Adipocyte (in vitro differentiated cells): ENCODE measurements around the gene CDR2L.
A peak's percentile ranks its signal among the peaks of the same experiment; 100 is the strongest.

Experiments
- DNase-seq: peaks from one replicate; pipeline ENCODE4 v3.0.0-alpha.2; 2015; ENCODE audit warnings: low read depth
- H3K27me3 ChIP-seq: replicated peaks from 2 replicates; pipeline ENCODE4 v1.7.0; 2013; ENCODE audit warnings: mild to moderate bottlenecking, low read length, moderate library complexity; ENCODE audit not compliant: control insufficient read depth, insufficient read depth
- H3K36me3 ChIP-seq: 2 replicates; pipeline ENCODE4 v1.7.0; 2013; ENCODE audit warnings: low read length, mild to moderate bottlenecking, moderate library complexity; ENCODE audit not compliant: control insufficient read depth, insufficient read depth, severe bottlenecking
- H3K4me1 ChIP-seq: 2 replicates; pipeline ENCODE4 v1.7.0; 2013; ENCODE audit warnings: mild to moderate bottlenecking, low read length, moderate library complexity; ENCODE audit not compliant: control insufficient read depth, insufficient read depth
- H3K4me3 ChIP-seq: 2 replicates; pipeline ENCODE4 v1.7.0; 2013; ENCODE audit warnings: mild to moderate bottlenecking, low read length, moderate library complexity
- H3K9ac ChIP-seq: 2 replicates; pipeline ENCODE4 v1.7.0; 2013; ENCODE audit warnings: mild to moderate bottlenecking, low read length, moderate library complexity
- H3K9me3 ChIP-seq: 2 replicates; pipeline ENCODE4 v1.7.0; 2013; ENCODE audit warnings: mild to moderate bottlenecking, low read length, moderate library complexity; ENCODE audit not compliant: control insufficient read depth

Gene CDR2L

DNA sequence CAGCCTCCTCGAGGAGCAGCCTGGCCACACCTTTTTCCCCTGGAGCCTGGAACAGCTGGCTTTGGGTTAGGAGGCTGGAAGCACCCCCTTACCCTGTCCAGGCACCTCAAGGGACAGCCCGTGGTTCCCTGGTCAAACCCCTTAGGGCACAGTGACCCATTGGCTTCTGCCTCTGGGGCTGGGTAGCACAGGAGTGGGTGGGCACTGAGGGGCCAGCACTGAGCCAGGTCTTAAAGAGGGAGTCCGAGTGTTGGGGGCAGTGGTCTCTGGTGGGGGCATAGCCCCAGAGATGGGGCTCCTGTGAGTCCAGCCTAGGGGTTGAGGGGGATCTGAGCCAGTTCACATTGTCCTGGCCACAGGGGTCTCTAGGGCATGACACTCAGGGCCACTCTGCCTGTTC, 36.4 kb upstream of the CDR2L start:
- Histone ChIP-seq H3K4me3 (no peak overlapping the region), H3K9me3 (no peaks in the 10 kb centered on the region), H3K27me3 (peaks cover 74% of the 10 kb centered on the region), H3K36me3 (no peaks in the 10 kb centered on the region), H3K4me1 (no peaks in the 10 kb centered on the region), H3K9ac (no peak overlapping the region)
- no peak for DNase-seq

GRCh38 chr17:74951680-74952421, 35.6 kb upstream of the CDR2L start:
- Histone ChIP-seq H3K4me3 (no peak overlapping the region), H3K36me3 (no peaks in the 10 kb centered on the region), H3K9me3 (no peaks in the 10 kb centered on the region), H3K4me1 (no peaks in the 10 kb centered on the region), H3K9ac (no peak overlapping the region), H3K27me3 (peaks cover 76% of the 10 kb centered on the region)
- DNase-seq = no peak

DNA sequence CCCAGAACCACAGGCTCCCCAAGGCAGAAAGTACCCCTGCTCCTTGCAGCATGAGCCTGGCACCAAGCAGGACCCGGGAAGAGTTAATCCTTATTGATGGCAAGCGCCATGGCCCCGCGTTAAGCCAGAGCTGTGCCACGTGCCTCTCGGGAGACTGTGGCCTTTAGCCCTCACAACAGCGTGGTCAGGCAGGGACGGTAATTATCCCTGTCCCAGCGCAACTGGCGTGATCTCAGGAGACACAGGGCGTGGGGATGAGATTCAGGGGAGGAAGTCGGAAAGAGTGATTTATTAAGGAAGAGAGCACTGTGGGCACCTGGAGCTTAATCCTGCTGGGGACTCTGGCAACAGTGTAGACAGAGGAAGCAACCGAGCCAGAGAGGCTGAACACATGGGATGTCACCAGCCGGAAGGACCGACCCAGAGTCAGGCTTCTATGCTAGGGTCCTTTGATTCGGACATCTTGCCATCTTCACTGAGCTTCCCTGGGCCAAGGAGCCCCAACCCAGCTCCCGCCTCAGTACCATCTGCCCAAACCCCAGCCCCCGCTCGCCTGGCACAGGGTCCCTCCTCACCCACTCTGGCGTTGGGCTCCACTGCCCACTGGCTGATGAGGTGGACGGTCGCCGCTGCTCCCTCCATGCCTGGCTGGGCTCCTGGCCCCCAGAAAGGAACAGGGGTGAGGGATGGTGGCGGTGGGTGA, 34.9 kb upstream of the CDR2L start:
- H3K9me3 ChIP-seq = no peaks in the 10 kb centered on the region
- no peak overlapping the region for H3K9ac ChIP-seq
- no peaks in the 10 kb centered on the region for H3K4me1 ChIP-seq
- DNase-seq = no peak
- peaks cover 70% of the 10 kb centered on the region for H3K27me3 ChIP-seq
- H3K4me3 ChIP-seq = no peak overlapping the region
- H3K36me3 ChIP-seq = no peaks in the 10 kb centered on the region

GRCh38 chr17:74953134-74953687, 34.2 kb upstream of the CDR2L start:
- Histone ChIP-seq H3K9me3 (no peaks in the 10 kb centered on the region), H3K4me3 (no peak overlapping the region), H3K4me1 (no peaks in the 10 kb centered on the region), H3K36me3 (no peaks in the 10 kb centered on the region), H3K9ac (no peak overlapping the region), H3K27me3 (peaks cover 65% of the 10 kb centered on the region)
- DNase-seq = no peak

- H3K36me3 ChIP-seq = no peaks in the 10 kb centered on the region
- H3K4me3 ChIP-seq = no peak overlapping the region
- no peaks in the 10 kb centered on the region for H3K4me1 ChIP-seq
- H3K9me3 ChIP-seq = no peaks in the 10 kb centered on the region
- no peak for DNase-seq
- H3K27me3 ChIP-seq = peaks cover 61% of the 10 kb centered on the region
- H3K9ac ChIP-seq = no peak overlapping the region
These were observed 33.3 kb upstream of the CDR2L start for GRCh38 chr17:74954115-74954514.

- Histone ChIP-seq H3K4me3 (no peak overlapping the region), H3K9me3 (no peaks in the 10 kb centered on the region), H3K9ac (no peak overlapping the region), H3K4me1 (no peaks in the 10 kb centered on the region), H3K27me3 (peaks cover 54% of the 10 kb centered on the region), H3K36me3 (no peaks in the 10 kb centered on the region)
- DNase-seq = no peak
These were observed 32.6 kb upstream of the CDR2L start for GRCh38 chr17:74954665-74955421.

GRCh38 chr17:74956093-74956492, 31.3 kb upstream of the CDR2L start:
- Histone ChIP-seq H3K9ac (no peak overlapping the region), H3K4me1 (no peaks in the 10 kb centered on the region), H3K9me3 (no peaks in the 10 kb centered on the region), H3K4me3 (no peak overlapping the region), H3K27me3 (peaks cover 43% of the 10 kb centered on the region), H3K36me3 (no peaks in the 10 kb centered on the region)
- no peak for DNase-seq

GRCh38 chr17:74957935-74958740, 29.3 kb upstream of the CDR2L start:
- Histone ChIP-seq H3K36me3 (no peaks in the 10 kb centered on the region), H3K9me3 (no peaks in the 10 kb centered on the region), H3K4me1 (no peaks in the 10 kb centered on the region), H3K4me3 (no peak overlapping the region), H3K27me3 (peaks cover 28% of the 10 kb centered on the region), H3K9ac (no peak overlapping the region)
- DNase-seq = peak; percentile 74

GRCh38 chr17:74959826-74960515, 27.5 kb upstream of the CDR2L start:
- no peak overlapping the region for H3K9ac ChIP-seq
- H3K36me3 ChIP-seq = no peaks in the 10 kb centered on the region
- no peaks in the 10 kb centered on the region for H3K4me1 ChIP-seq
- no peak overlapping the region for H3K4me3 ChIP-seq
- H3K27me3 ChIP-seq = peaks cover 24% of the 10 kb centered on the region
- no peaks in the 10 kb centered on the region for H3K9me3 ChIP-seq
- peak; percentile 22 for DNase-seq

GRCh38 chr17:74960570-74961342, 26.7 kb upstream of the CDR2L start:
- DNase-seq = no peak
- Histone ChIP-seq H3K27me3 (peaks cover 20% of the 10 kb centered on the region), H3K9ac (no peak overlapping the region), H3K4me1 (no peaks in the 10 kb centered on the region), H3K36me3 (no peaks in the 10 kb centered on the region), H3K4me3 (no peak overlapping the region), H3K9me3 (no peaks in the 10 kb centered on the region)
